GM18907 (cell line): Measurements from ENCODE around the gene CHST9.
"Not testable (repeated sequence)": the region's sequence is repeated elsewhere in the genome, so short reads cannot be mapped to it uniquely, and the experiment has no call there.

Source experiments
- ATAC-seq: cut with Tn5 transposase; IDR thresholded peaks from one replicate; pipeline ENCODE4 v1.9.1; 2021; ENCODE audit warnings: mild to moderate bottlenecking, moderate library complexity; ENCODE audit not compliant: unreplicated experiment

Gene CHST9

DNA sequence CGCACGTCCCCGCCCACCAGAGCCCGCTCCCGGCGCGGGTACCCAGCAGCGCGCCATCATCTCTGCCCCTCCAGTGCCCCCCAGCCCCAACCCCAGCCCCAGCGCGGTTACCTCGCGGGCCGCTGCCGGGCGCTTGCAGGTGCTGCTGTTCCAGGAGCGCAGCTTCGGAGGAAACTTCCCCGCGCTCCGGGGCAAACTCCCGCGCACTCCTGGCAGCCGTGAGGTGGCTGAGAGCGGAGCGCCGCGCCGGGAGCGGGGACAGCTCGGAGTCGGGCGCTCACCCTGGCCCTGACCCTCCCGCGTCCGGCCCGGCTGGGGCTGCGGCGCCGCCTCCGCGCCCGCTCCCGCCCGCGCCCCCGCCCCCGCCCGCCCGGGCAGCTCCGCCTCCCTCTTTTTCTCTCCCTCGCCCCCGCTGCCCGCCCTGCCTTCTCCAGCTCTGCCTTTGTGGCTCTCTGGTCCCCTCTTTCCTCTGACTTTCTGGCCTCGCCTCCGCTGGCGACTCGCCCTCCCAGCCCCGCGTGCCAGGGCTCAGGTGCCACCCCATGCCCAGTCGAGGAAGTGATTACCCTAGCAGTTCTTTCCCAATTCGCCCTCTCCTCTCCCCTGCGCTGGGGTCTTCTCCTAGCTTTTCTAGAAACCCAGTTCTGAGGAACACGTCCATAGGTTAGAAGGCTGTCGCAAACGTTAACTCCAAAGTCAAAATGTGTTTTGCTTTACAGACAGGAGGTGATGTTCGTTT, at the start of gene CHST9:
Gene CHST9, minus strand, starts transcription at position 284 of the 739 bp plus-strand sequence. CDS start 42,499 bp downstream, outside the sequence.
- ATAC-seq, result no peak

- ATAC-seq, result not testable (repeated sequence)
Measured at GRCh38 chr18:27232355-27232754, 47.2 kb upstream of the CHST9 start.

- ATAC-seq, result not testable (repeated sequence)
Measured at GRCh38 chr18:27231671-27232070, 46.6 kb upstream of the CHST9 start.

DNA sequence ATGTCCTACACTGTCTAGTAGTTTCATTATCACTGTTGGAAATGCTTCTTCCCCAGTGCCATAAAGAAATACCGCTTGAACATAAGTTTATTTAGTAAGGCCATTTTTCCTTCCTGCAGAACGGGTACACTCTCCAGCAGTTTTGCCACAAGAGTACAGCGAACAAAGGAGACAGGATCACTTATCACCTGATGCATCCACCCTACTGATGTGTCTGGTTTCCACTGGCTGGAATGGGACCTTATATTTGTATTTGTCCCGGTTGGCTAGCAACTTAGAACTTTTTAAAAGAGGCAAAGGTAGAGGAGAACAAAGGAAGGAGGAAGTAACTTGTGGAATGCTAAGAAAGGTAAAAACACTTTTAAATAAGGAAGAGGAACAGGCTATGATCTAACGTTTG, 46.1 kb upstream of the CHST9 start:
- ATAC-seq, result not testable (repeated sequence)

- no peak for ATAC-seq
Measured at GRCh38 chr18:27227721-27228120, 42.6 kb upstream of the CHST9 start.

DNA sequence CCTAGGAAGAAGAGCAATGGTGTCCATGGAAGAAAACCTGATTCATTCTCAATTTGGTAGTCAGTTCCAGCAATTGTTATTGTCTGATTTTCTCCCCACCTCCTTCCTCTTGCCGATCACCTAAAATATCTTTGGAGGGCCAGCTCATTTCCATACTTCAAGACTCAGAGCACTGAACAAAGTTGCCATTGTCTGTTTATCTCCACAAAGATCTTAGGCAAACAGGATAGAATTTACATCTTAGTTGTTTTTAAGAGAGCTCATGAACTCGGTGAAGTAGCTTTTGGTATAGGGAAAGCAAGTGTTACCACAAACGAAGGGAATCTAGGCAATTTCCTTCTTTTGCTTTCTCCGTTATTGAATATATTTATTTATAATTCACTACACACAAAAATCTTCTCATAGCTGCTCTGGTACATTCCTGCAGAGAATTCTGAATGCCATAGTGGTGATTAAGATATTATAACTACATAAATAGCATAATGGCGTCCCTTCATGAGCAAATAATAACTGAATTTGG, 41.5 kb upstream of the CHST9 start:
- no peak for ATAC-seq

- ATAC-seq, result no peak
Measured at GRCh38 chr18:27225947-27226481, 40.9 kb upstream of the CHST9 start.

- ATAC-seq, result no peak
Measured at GRCh38 chr18:27223526-27224291, 38.6 kb upstream of the CHST9 start.

DNA sequence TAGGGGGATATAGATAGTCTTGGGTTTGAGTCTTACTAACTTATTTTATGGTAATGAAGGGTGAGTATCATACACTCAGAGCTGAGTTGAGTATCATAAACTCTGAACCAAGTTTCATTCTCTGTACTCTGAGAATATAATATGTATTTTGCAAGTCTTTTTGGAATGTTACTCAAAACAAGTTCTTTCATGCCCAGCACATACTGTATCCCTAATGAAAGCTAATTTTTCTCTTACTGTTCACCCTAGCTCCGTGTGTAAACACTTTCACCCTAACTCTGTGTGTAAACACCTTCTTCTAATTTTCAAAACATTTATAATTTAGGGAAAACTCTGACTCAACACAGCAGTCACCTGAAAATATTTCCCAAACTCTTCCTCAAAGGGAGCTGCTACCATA, 29.7 kb upstream of the CHST9 start:
- ATAC-seq, result no peak

DNA sequence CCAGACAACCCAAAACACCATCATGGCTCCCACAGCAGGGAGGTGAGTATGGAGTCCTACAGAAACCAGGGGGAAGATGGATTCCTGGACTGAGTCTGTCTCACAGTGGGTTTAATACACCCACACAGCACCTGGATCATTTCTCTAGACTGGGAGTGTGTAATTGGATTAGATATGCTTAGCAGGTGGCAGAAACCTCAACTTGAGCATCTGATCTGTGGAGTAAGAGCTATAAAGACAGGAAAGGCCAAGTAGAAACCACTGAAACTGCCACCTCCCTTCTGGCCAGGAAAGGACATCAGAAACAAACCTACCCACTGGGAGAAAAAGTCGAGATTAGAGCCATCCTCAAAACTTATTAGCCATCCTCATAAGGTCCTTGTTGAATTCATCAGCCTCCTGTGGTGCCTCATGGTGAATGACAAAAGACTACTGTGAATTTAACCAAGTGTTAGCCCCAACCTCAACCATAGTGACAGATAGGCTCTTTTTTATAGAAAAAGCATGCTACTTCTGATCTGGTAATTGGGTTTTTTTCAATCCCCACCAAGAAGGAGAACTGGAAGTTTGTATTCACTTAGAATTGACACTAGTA, 28.1 kb upstream of the CHST9 start:
- no peak for ATAC-seq

GRCh38 chr18:27211569-27211968, 26.5 kb upstream of the CHST9 start:
- no peak for ATAC-seq

DNA sequence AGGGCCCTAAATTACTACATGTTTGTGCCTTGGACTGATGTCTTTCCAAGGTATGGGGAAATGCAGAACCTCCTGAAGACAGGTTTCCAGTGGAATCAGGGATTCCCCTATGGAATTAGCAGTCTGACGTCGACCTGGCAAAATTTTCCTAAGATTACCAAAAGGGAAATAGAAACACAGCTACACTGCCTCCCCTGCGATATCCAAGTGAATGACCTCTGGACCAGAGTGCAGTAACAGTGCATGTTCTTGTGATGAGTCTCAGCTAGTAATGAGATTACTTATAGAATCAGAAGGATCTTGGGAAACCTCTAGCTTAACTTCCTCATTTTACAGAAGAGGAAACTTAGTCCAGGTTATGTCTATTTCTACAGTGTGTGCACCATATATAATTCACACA, 21.3 kb upstream of the CHST9 start:
- no peak for ATAC-seq

DNA sequence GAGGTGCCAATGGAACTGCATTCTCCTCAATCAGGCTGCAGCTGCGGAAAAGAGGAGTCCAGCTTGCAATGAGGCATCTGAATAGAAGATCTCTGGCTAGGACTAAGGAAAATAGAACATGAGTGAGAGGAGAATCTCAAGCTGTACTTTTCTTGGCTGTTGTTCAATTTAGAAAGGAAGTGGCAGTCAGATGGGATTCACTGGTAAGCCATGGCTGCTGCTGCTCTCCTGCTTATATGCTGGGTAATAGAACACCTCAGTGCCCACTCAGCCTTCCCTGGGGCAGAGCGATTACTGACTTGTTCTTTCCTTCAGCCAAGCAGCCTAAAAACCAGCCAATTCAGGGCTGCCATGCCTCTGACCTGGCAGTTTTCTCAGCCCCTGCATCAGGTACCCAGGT, 17.6 kb upstream of the CHST9 start:
- no peak for ATAC-seq

- no peak for ATAC-seq
Measured at GRCh38 chr18:27198036-27198435, 12.9 kb upstream of the CHST9 start.

- ATAC-seq, result no peak
Measured at GRCh38 chr18:27188309-27188708, 3.2 kb upstream of the CHST9 start.

DNA sequence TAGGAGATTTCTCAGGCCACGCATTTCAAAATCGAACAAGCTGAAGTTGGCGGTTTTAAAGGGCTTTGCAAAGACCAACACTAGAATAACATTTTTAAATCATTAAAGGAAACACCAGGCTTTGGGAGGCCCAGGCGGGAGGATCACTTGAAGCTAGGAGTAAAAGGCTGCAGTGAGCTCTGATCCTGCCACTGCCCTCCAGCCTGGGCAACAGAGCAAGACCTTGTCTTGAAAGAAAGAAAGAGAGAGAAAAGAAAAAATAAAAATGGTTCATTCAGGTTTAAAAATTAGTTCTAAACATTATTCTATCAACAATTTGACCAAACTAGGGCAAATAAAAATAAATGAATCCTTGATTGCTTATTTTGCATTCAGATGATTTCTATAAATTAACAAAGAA, 789 bp upstream of the CHST9 start:
- ATAC-seq, result no peak

DNA sequence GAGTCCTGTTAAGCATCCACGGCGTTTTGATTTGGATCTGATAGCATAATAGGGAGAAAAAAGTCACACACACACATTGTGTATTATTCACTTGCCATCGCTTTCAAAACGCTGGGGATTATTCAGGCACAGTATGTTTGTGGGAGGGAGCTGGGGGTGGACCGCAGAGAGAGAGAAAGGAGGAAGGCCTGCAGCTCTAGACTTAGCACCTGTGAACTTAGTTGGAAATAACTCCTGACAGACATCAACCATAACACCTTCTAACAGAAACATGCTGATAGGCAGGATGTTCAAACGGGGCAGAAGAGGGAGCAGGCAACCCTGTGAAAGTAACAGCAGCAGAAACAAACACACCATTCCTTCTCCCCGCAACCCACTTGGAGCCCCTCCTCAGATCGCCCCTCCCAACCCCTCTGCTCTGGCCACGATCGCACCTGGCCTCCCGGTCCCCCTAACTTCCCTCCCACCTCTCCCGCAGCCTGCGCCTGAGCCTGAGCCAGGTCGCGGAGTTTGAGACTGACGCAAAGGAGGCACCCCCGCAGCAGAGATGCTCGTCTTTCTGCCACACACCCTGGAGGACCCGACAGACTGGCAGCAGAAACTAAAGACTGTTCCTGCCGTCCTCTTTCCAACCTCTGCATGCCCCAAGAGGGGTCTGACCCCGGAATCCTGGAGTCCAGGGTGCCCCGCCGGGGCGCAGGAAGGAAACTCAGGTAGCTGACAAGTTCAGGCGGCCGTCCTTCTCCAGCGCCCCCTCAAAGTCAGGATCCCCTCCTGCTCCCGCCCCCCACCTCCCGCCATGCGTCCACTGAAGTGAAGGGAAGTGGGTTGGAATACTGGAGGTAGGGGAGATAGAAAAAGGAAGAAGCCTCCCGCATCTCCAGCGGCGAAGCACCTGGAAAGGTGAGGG, 738 bp downstream of the CHST9 start:
- no peak for ATAC-seq

DNA sequence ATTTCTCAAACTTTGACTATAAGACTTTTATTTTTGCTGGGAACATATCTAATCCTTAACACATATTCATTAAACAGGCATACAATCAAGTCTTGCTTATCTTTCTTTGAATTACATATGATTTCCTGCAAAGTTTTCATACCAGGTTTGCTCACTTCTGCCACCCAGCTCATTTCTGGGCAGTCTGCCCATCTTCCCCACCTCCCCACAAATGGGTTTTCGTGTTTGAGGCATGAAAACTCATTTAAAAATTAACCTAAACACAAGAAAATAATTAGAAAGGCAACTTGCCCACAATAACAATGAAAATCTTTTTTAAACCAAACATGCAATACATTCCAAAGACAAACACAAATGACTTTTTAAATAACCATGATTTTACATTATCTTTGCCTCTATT, 3.4 kb downstream of the CHST9 start:
- ATAC-seq, result no peak

DNA sequence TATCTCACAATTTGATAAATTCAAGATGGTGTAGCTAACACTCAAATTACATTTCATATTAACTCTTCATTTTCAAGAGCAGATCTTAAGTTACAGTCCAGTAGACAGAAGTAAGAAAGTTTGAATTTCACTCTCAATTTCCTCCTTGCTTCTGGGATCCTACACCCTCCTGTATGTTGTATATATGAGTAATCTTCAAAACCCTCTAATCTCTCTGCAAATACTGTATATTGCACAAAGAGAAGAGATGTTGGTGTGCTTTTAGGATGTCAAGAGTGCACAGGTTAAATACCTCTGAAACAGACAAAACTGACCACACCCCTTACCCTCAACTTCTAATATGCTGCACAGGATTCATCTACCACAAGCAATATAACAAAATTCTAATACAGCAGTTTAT, 6.7 kb downstream of the CHST9 start:
- ATAC-seq, result no peak

DNA sequence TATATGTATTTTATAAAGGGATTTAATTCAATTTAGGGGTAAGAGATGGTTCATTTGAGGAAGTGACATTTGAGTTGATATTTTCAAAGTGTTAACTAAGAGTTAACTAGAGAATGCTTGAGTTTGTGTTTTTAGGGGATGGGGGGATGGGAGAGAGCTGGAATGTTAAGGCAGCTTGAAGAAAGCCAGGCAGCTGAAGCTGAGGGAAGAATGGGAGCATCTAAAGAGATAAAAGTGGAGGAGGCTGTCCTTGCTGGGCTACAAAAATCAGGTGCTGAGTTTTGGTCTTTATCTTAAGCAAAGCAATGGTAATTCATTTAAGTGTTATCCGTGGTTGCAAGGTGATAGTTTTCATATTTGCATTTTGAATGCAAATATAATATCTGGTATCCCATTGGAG, 9.2 kb downstream of the CHST9 start:
- ATAC-seq, result no peak
